H1 (cell line): Measurements from ENCODE around the gene SNX21.
"Not testable (repeated sequence)": the region's sequence is repeated elsewhere in the genome, so short reads cannot be mapped to it uniquely, and the experiment has no call there.

Experiments
- CHD2 ChIP-seq: IDR thresholded peaks from 2 replicates; pipeline ENCODE4 v1.6.1; 2012; ENCODE audit warnings: low read length, improper control_type of control experiment
- EGR1 ChIP-seq: IDR thresholded peaks from 2 replicates; pipeline ENCODE4 v1.6.1; 2011; ENCODE audit warnings: low read depth, low read length, borderline replicate concordance
- EP300 ChIP-seq, 2 experiments: IDR thresholded peaks; 1 replicate in 1 of 2; 2 replicates in 1 of 2; pipeline ENCODE4 v1.6.1; 2011 to 2012; ENCODE audit warnings: low read depth in 2 of 2, low read length in 2 of 2, mild to moderate bottlenecking in 2 of 2, borderline replicate concordance in 1 of 2, inconsistent platforms in 1 of 2, moderate library complexity in 1 of 2
- EZH2 ChIP-seq: fragments of 200-600 bp; sonication (generic); IDR thresholded peaks from 2 replicates; pipeline ENCODE4 v1.7.1; 2012; ENCODE audit warnings: low read depth, mild to moderate bottlenecking, moderate library complexity, low read length, inconsistent platforms; ENCODE audit not compliant: severe bottlenecking
- GABPA ChIP-seq: IDR thresholded peaks from 2 replicates; pipeline ENCODE4 v1.6.1; 2011; ENCODE audit warnings: mild to moderate bottlenecking, low read length, moderate library complexity, borderline replicate concordance; ENCODE audit not compliant: insufficient read depth
- KDM1A ChIP-seq: fragments of 200-600, 300-600 bp; sonication (generic); IDR thresholded peaks from 2 replicates; pipeline ENCODE4 v1.7.1; 2016; ENCODE audit warnings: mild to moderate bottlenecking, low read length, borderline replicate concordance
- KDM4A ChIP-seq: IDR thresholded peaks from one replicate; pipeline ENCODE4 v1.7.1; 2012; ENCODE audit warnings: low read depth, mild to moderate bottlenecking, moderate library complexity, low read length, inconsistent platforms; ENCODE audit not compliant: severe bottlenecking
- KDM5A ChIP-seq: fragments of 200-600 bp; IDR thresholded peaks from 2 replicates; pipeline ENCODE4 v1.7.1; 2012; ENCODE audit warnings: mild to moderate bottlenecking, low read length, inconsistent platforms, mixed read lengths
- MAFK ChIP-seq: IDR thresholded peaks from 2 replicates; pipeline ENCODE4 v1.6.1; 2012; ENCODE audit warnings: low read depth, mild to moderate bottlenecking, improper control_type of control experiment, low read length
- POLR2A ChIP-seq, 2 experiments: IDR thresholded peaks; 1 replicate in 1 of 2; 2 replicates in 1 of 2; pipeline ENCODE4 v1.6.1; 2011; ENCODE audit warnings: low read depth in 2 of 2, low read length in 2 of 2, mild to moderate bottlenecking in 2 of 2; ENCODE audit errors: control extremely low read depth in 1 of 2
- TAF1 ChIP-seq: IDR thresholded peaks from 2 replicates; pipeline ENCODE4 v1.6.1; 2011; ENCODE audit warnings: mild to moderate bottlenecking, low read depth, low read length
- YY1 ChIP-seq: IDR thresholded peaks from 2 replicates; pipeline ENCODE4 v1.6.1; 2011; ENCODE audit warnings: low read depth, mild to moderate bottlenecking, low read length
- TF ChIP-seq, protein P1 (sequence below), 3 experiments: IDR thresholded peaks; 1 replicate in 2 of 3; 2 replicates in 1 of 3; pipeline versions ENCODE4 v1.5.1 to v1.6.1; 2011; ENCODE audit warnings: low read length in 3 of 3, mild to moderate bottlenecking in 3 of 3, inconsistent platforms in 2 of 3, low read depth in 1 of 3, moderate library complexity in 1 of 3; ENCODE audit not compliant: insufficient read depth in 1 of 3; ENCODE audit errors: control extremely low read depth in 1 of 3
- TF ChIP-seq, protein P2 (sequence below): IDR thresholded peaks from 2 replicates; pipeline ENCODE4 v1.6.1; 2012; ENCODE audit warnings: low read length, inconsistent platforms

DNA sequence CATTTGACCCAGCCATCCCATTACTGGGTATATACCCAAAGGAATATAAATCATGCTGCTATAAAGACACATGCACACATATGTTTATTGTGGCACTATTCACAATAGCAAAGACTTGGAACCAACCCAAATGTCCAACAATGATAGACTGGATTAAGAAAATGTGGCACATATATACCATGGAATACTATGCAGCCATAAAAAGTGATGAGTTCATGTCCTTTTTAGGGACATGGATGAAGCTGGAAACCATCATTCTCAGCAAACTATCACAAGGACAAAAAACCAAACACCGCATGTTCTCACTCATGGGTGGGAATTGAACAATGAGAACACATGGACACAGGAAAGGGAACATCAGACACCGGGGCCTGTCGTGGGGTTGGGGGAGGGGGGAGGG lies 35.6 kb upstream of the SNX21 start:
- TF ChIP-seq TAF1; EZH2; GABPA; KDM1A; POLR2A (IDR thresholded peaks at IDR 0.05; ENCODE audit: control extremely low read depth in 1 of 2, low read depth in 2 of 2, low read length in 2 of 2); KDM5A; CHD2; MAFK; EGR1; YY1; KDM4A; EP300 (IDR thresholded peaks at IDR 0.05; ENCODE audit: borderline replicate concordance in 1 of 2, low read depth in 2 of 2, low read length in 2 of 2): not testable (repeated sequence)
- TF ChIP-seq, protein P1, sequence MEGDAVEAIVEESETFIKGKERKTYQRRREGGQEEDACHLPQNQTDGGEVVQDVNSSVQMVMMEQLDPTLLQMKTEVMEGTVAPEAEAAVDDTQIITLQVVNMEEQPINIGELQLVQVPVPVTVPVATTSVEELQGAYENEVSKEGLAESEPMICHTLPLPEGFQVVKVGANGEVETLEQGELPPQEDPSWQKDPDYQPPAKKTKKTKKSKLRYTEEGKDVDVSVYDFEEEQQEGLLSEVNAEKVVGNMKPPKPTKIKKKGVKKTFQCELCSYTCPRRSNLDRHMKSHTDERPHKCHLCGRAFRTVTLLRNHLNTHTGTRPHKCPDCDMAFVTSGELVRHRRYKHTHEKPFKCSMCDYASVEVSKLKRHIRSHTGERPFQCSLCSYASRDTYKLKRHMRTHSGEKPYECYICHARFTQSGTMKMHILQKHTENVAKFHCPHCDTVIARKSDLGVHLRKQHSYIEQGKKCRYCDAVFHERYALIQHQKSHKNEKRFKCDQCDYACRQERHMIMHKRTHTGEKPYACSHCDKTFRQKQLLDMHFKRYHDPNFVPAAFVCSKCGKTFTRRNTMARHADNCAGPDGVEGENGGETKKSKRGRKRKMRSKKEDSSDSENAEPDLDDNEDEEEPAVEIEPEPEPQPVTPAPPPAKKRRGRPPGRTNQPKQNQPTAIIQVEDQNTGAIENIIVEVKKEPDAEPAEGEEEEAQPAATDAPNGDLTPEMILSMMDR (IDR thresholded peaks at IDR 0.05; ENCODE audit: control extremely low read depth in 1 of 3, insufficient read depth in 1 of 3, low read depth in 1 of 3, low read length in 3 of 3) = not testable (repeated sequence)
- TF ChIP-seq, protein P2, sequence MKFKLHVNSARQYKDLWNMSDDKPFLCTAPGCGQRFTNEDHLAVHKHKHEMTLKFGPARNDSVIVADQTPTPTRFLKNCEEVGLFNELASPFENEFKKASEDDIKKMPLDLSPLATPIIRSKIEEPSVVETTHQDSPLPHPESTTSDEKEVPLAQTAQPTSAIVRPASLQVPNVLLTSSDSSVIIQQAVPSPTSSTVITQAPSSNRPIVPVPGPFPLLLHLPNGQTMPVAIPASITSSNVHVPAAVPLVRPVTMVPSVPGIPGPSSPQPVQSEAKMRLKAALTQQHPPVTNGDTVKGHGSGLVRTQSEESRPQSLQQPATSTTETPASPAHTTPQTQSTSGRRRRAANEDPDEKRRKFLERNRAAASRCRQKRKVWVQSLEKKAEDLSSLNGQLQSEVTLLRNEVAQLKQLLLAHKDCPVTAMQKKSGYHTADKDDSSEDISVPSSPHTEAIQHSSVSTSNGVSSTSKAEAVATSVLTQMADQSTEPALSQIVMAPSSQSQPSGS = not testable (repeated sequence)
